HL-60 (cell line): ENCODE measurements around the gene CACNA1S.

ENCODE experiments used
- DNase-seq, 2 experiments: peaks; one replicate each; pipeline ENCODE4 v3.0.0-alpha.2; 2010 to 2020; ENCODE audit warnings: low read depth in 1 of 2, low spot score in 1 of 2
- H3K27ac ChIP-seq: fragments of 250-450 bp; sonication (Bioruptor Pico); replicated peaks from 2 replicates; pipeline ENCODE4 v1.5.1; 2020; ENCODE audit warnings: mild to moderate bottlenecking, moderate library complexity
- H3K27me3 ChIP-seq: fragments of 250-450 bp; sonication (Bioruptor Pico); 2 replicates; pipeline ENCODE4 v1.5.1; 2021; ENCODE audit warnings: mild to moderate bottlenecking, moderate library complexity; ENCODE audit not compliant: insufficient read depth, poor library complexity, severe bottlenecking
- H3K4me3 ChIP-seq: replicated peaks from 2 replicates; pipeline ENCODE4 v1.5.1; 2011; ENCODE audit warnings: mild to moderate bottlenecking, control low read depth, low read length; ENCODE audit not compliant: insufficient read depth
- CTCF ChIP-seq: IDR thresholded peaks from one replicate; pipeline ENCODE4 v1.5.1; 2011; ENCODE audit warnings: low read length, control low read depth, inconsistent platforms; ENCODE audit not compliant: insufficient read depth
- GABPA ChIP-seq: IDR thresholded peaks from 2 replicates; pipeline ENCODE4 v1.6.1; 2012; ENCODE audit warnings: low read depth
- POLR2AphosphoS5 ChIP-seq: IDR thresholded peaks from 2 replicates; pipeline ENCODE4 v1.6.1; 2012; ENCODE audit warnings: low read depth
- REST ChIP-seq: IDR thresholded peaks from 2 replicates; pipeline ENCODE4 v1.6.1; 2012; ENCODE audit warnings: low read depth; ENCODE audit not compliant: insufficient replicate concordance
- SPI1 ChIP-seq: IDR thresholded peaks from 2 replicates; pipeline ENCODE4 v1.6.1; 2012; ENCODE audit warnings: low read depth, mild to moderate bottlenecking, borderline replicate concordance

CACNA1S gene

GRCh38 chr1:201020721-201021629 is 91.3 kb downstream of the CACNA1S start:
- Histone ChIP-seq H3K27me3 (no peaks in the 10 kb centered on the region), H3K27ac (peak overlapping the region; percentile 87), H3K4me3 (peak overlapping the region; percentile 78)
- TF ChIP-seq POLR2AphosphoS5 (no peak), SPI1 (no peak), GABPA (no peak), CTCF (no peak)
- peak in 1 of 2 experiments; percentile 43 for DNase-seq

GRCh38 chr1:201020040-201020591 is 92.1 kb downstream of the CACNA1S start:
- H3K27ac ChIP-seq = peak overlapping the region; percentile 87
- DNase-seq = peak in 1 of 2 experiments; percentile 83
- H3K27me3 ChIP-seq = no peaks in the 10 kb centered on the region
- TF ChIP-seq POLR2AphosphoS5 = 0 out of 2 replicates have a peak, but pooled peaks have one; percentile 8
- TF ChIP-seq GABPA = no peak
- TF ChIP-seq REST = peak; percentile 1
- H3K4me3 ChIP-seq = no peak overlapping the region

- TF ChIP-seq REST (peak; percentile 13), CTCF (no peak), SPI1 (peak; percentile 72; the same call in 1 of the 2 replicates), POLR2AphosphoS5 (peak; percentile 79), GABPA (no peak; the same call in 1 of the 2 replicates)
- Histone ChIP-seq H3K4me3 (no peak overlapping the region), H3K27ac (peak overlapping the region; percentile 87), H3K27me3 (no peaks in the 10 kb centered on the region)
- peak; percentile 95 to 99 for DNase-seq
These were observed 92.8 kb downstream of the CACNA1S start for GRCh38 chr1:201019321-201019977.

GRCh38 chr1:201017828-201018163 is 94.4 kb downstream of the CACNA1S start:
- DNase-seq = no peak
- peak overlapping the region; percentile 64 for H3K27ac ChIP-seq
- TF ChIP-seq CTCF (no peak), REST (no peak), POLR2AphosphoS5 (no peak), SPI1 (no peak), GABPA (no peak)
- H3K4me3 ChIP-seq = no peak overlapping the region
- H3K27me3 ChIP-seq = no peaks in the 10 kb centered on the region
